GM23338 (cell line): Measurements from ENCODE around the gene TM7SF2. TPM values are rescaled to one million over a fixed set of nuclear protein-coding genes. Genes with fewer than 3 reads are reported as not detected.

Experiments used
- ATAC-seq: fragments of 200-7000 bp; cut with Tn5 transposase; 3 replicates; pipeline ENCODE4 v1.9.1; 2020
- DNase-seq: peaks from one replicate; pipeline ENCODE4 v3.0.0-alpha.2; 2015; ENCODE audit warnings: low spot score
- H2AFZ ChIP-seq: fragments of 200-600 bp; sonication (generic); 2 replicates; pipeline ENCODE4 v1.8.0; 2016; ENCODE audit warnings: antibody characterized with exemption, mild to moderate bottlenecking, moderate library complexity
- H3F3A ChIP-seq: fragments of 200-600 bp; sonication (generic); replicated peaks from 2 replicates; pipeline ENCODE4 v1.8.0; 2017; ENCODE audit warnings: antibody characterized with exemption, mixed run types, low read depth
- H3K27ac ChIP-seq: fragments of 200-600 bp; sonication (generic); 2 replicates; pipeline ENCODE4 v1.6.1; 2016; ENCODE audit warnings: low read depth
- H3K27me3 ChIP-seq: fragments of 200-600 bp; sonication (generic); 2 replicates; pipeline ENCODE4 v1.8.0; 2016; ENCODE audit warnings: mild to moderate bottlenecking, mixed run types, moderate library complexity; ENCODE audit not compliant: insufficient read depth
- H3K36me3 ChIP-seq: fragments of 200-600 bp; sonication (generic); 2 replicates; pipeline ENCODE4 v1.8.0; 2016; ENCODE audit warnings: mild to moderate bottlenecking; ENCODE audit not compliant: insufficient read depth
- H3K4me1 ChIP-seq: fragments of 200-600 bp; sonication (generic); 2 replicates; pipeline ENCODE4 v1.8.0; 2016; ENCODE audit warnings: mild to moderate bottlenecking, moderate library complexity; ENCODE audit not compliant: insufficient read depth
- H3K4me2 ChIP-seq: fragments of 200-600 bp; sonication (generic); 2 replicates; pipeline ENCODE4 v1.7.1; 2017; ENCODE audit warnings: mixed run types
- H3K4me3 ChIP-seq: fragments of 200-600 bp; sonication (generic); 2 replicates; pipeline ENCODE4 v1.6.1; 2016; ENCODE audit warnings: mixed run types
- H3K79me2 ChIP-seq: fragments of 200-600 bp; sonication (generic); replicated peaks from 2 replicates; pipeline ENCODE4 v1.8.0; 2017; ENCODE audit warnings: mild to moderate bottlenecking; ENCODE audit not compliant: insufficient read depth
- H3K9me2 ChIP-seq: fragments of 200-600 bp; sonication (generic); 2 replicates; pipeline ENCODE4 v1.8.0; 2017; ENCODE audit not compliant: insufficient read depth
- H4K20me1 ChIP-seq: fragments of 200-600 bp; sonication (generic); replicated peaks from 2 replicates; pipeline ENCODE4 v1.8.0; 2017; ENCODE audit warnings: mild to moderate bottlenecking; ENCODE audit not compliant: insufficient read depth
- H3K27ac Mint-ChIP-seq: 2 replicates; pipeline ENCODE4 v1.8.0; 2020; ENCODE audit warnings: inconsistent platforms, mild to moderate bottlenecking, moderate library complexity, mixed read lengths
- H3K27me3 Mint-ChIP-seq: 3 replicates; pipeline ENCODE4 v1.8.0; 2022; ENCODE audit warnings: low read depth, mild to moderate bottlenecking, moderate library complexity, mixed read lengths, inconsistent platforms; ENCODE audit not compliant: insufficient read depth, poor library complexity
- H3K36me3 Mint-ChIP-seq: 3 replicates; pipeline ENCODE4 v1.8.0; 2021; ENCODE audit warnings: low read depth, mild to moderate bottlenecking, inconsistent platforms, moderate library complexity, mixed read lengths
- H3K4me1 Mint-ChIP-seq: 3 replicates; pipeline ENCODE4 v1.8.0; 2020; ENCODE audit warnings: mild to moderate bottlenecking, inconsistent platforms, mixed read lengths
- H3K4me3 Mint-ChIP-seq: 3 replicates; pipeline ENCODE4 v1.8.0; 2021; ENCODE audit warnings: moderate library complexity, mild to moderate bottlenecking, inconsistent platforms, mixed read lengths
- H3K9me3 Mint-ChIP-seq: 3 replicates; pipeline ENCODE4 v1.8.0; 2020; ENCODE audit warnings: moderate library complexity, mild to moderate bottlenecking, inconsistent platforms, mixed read lengths
- CREB1 ChIP-seq: fragments of 250-450 bp; sonication (Bioruptor Pico); IDR thresholded peaks from 2 replicates; pipeline ENCODE4 v1.5.0; 2020; ENCODE audit warnings: low read depth, mild to moderate bottlenecking, moderate library complexity
- EZH2 ChIP-seq: fragments of 200-600 bp; sonication (generic); IDR thresholded peaks from one replicate; pipeline ENCODE4 v1.8.0; 2017; ENCODE audit warnings: antibody characterized with exemption, mild to moderate bottlenecking, low read depth; ENCODE audit not compliant: unreplicated experiment
- JUNB ChIP-seq: IDR thresholded peaks from one replicate; pipeline ENCODE4 v1.6.1; 2016; ENCODE audit warnings: antibody characterized with exemption; ENCODE audit not compliant: unreplicated experiment
- NANOG ChIP-seq: IDR thresholded peaks from 2 replicates; pipeline ENCODE4 v1.6.1; 2016; ENCODE audit warnings: antibody characterized with exemption, borderline replicate concordance
- POLR2AphosphoS5 ChIP-seq: IDR thresholded peaks from 2 replicates; pipeline ENCODE4 v1.6.1; 2016; ENCODE audit warnings: antibody characterized with exemption, low read depth
- ZNF114 ChIP-seq: fragments of 250-450 bp; sonication (Bioruptor Pico); IDR thresholded peaks from 2 replicates; pipeline ENCODE4 v1.5.0; 2020; ENCODE audit warnings: mild to moderate bottlenecking, moderate library complexity
- ZNF462 ChIP-seq: fragments of 250-450 bp; sonication (Bioruptor Pico); IDR thresholded peaks from 2 replicates; pipeline ENCODE4 v1.5.0; 2020; ENCODE audit warnings: mild to moderate bottlenecking, moderate library complexity
- polyA plus RNA-seq: library from polyadenylated mRNA; unstranded; fragments of >200 nt; fragmentation: Nextera tagmentation; extraction: Ambion mirVana; gene quantifications from 2 replicates; pipeline ENCODE4 v1.2.1, GENCODE V29; 2016
- total RNA-seq: library from RNA; depleted of rRNA; stranded (reverse); fragments of >200 nt; shearing (Covaris generic); gene quantifications from 2 replicates; pipeline ENCODE4 v1.2.3, GENCODE V29; 2014
- TF ChIP-seq, protein P1 (sequence below): IDR thresholded peaks from 2 replicates; pipeline ENCODE4 v1.6.1; 2016; ENCODE audit warnings: antibody characterized with exemption
- TF ChIP-seq, protein P2 (sequence below), 2 experiments: fragments of 200-600 bp in 1 of 2; sonication (generic) in 1 of 2; conservative IDR thresholded peaks; 2 replicates each; pipeline versions ENCODE4 v1.5.1 to v1.6.1; 2016 to 2017; ENCODE audit warnings: antibody characterized with exemption in 2 of 2, low read depth in 2 of 2, mild to moderate bottlenecking in 2 of 2, moderate library complexity in 1 of 2

The TM7SF2 gene
- total and polyA plus RNA-seq, 2 experiments from 2014 or later, result 43.5 to 82.3 TPM

DNA sequence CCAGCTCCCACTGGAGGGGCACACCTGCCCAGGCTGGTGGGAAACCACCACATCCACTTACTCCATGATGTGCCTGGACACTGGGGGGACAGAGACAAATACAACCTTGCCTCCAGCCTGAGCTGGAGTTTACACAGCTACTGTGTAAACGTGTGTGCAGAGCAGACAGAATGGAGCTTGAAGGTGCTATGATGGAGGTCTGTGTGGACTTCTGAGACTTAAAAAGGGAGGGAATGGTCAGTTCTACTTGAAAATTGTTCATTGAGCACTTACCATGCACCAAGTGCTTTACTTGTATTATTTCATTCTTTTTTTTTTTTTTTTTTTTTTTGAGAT is 39.1 kb upstream of the TM7SF2 start:
- TF ChIP-seq EZH2 (no peak), POLR2AphosphoS5 (no peak), NANOG (no peak), CREB1 (no peak), ZNF114 (no peak), JUNB (no peak), ZNF462 (no peak)
- TF ChIP-seq, protein P1, sequence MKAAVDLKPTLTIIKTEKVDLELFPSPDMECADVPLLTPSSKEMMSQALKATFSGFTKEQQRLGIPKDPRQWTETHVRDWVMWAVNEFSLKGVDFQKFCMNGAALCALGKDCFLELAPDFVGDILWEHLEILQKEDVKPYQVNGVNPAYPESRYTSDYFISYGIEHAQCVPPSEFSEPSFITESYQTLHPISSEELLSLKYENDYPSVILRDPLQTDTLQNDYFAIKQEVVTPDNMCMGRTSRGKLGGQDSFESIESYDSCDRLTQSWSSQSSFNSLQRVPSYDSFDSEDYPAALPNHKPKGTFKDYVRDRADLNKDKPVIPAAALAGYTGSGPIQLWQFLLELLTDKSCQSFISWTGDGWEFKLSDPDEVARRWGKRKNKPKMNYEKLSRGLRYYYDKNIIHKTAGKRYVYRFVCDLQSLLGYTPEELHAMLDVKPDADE, result no peak
- TF ChIP-seq, protein P2, sequence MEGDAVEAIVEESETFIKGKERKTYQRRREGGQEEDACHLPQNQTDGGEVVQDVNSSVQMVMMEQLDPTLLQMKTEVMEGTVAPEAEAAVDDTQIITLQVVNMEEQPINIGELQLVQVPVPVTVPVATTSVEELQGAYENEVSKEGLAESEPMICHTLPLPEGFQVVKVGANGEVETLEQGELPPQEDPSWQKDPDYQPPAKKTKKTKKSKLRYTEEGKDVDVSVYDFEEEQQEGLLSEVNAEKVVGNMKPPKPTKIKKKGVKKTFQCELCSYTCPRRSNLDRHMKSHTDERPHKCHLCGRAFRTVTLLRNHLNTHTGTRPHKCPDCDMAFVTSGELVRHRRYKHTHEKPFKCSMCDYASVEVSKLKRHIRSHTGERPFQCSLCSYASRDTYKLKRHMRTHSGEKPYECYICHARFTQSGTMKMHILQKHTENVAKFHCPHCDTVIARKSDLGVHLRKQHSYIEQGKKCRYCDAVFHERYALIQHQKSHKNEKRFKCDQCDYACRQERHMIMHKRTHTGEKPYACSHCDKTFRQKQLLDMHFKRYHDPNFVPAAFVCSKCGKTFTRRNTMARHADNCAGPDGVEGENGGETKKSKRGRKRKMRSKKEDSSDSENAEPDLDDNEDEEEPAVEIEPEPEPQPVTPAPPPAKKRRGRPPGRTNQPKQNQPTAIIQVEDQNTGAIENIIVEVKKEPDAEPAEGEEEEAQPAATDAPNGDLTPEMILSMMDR (conservative IDR thresholded peaks at IDR 0.05; ENCODE audit: low read depth in 2 of 2), result no peak
- ATAC-seq (no peak), DNase-seq (no peak)

More for the DNA sequence above, 39.1 kb upstream of the TM7SF2 start:
- Mint-ChIP-seq H3K36me3 (peaks cover 22% of the 10 kb centered on the region), H3K27me3 (peaks cover 15% of the 10 kb centered on the region), H3K9me3 (no peaks in the 10 kb centered on the region), H3K4me3 (no peak overlapping the region), H3K27ac (no peak overlapping the region), H3K4me1 (peaks cover 10% of the 10 kb centered on the region; the same call in 2 of the 3 replicates)
- Histone ChIP-seq H3K9me2 (no peaks in the 10 kb centered on the region), H3K36me3 (peaks cover 3% of the 10 kb centered on the region; the same call in 1 of the 2 replicates), H3K27me3 (no peaks in the 10 kb centered on the region), H4K20me1 (peaks cover 6% of the 10 kb centered on the region), H2AFZ (no peak overlapping the region), H3K4me3 (no peak overlapping the region), H3K4me1 (no peaks in the 10 kb centered on the region), H3F3A (no peaks in the 10 kb centered on the region), H3K27ac (no peak overlapping the region), H3K4me2 (no peak overlapping the region), H3K79me2 (peaks cover 7% of the 10 kb centered on the region)
